ENCODE data around the gene RASGEF1C.
A peak's percentile ranks its signal among the peaks of the same experiment; 100 is the strongest.

RASGEF1C gene

GRCh38 chr5:180175015-180175431 lies 34.0 kb downstream of the RASGEF1C start:
- Histone ChIP-seq H3K27me3 (ENCODE audit: control insufficient read depth in 1 of 2, insufficient read depth in 2 of 2, low read length in 2 of 2) (no peaks in the 10 kb centered on the region), H3K9ac (ENCODE audit: low read length) (no peak overlapping the region), H3K4me3 (ENCODE audit: low read depth in 1 of 2, low read length in 2 of 2) (no peak overlapping the region), H3K27ac (ENCODE audit: low read depth, low read length) (no peak overlapping the region), H3K9me3 (ENCODE audit: low read length) (no peaks in the 10 kb centered on the region), H3K36me3 (ENCODE audit: insufficient read depth, low read length) (no peaks in the 10 kb centered on the region), H3K4me1 (ENCODE audit: insufficient read depth, low read length) (peaks cover 6% of the 10 kb centered on the region)

DNA sequence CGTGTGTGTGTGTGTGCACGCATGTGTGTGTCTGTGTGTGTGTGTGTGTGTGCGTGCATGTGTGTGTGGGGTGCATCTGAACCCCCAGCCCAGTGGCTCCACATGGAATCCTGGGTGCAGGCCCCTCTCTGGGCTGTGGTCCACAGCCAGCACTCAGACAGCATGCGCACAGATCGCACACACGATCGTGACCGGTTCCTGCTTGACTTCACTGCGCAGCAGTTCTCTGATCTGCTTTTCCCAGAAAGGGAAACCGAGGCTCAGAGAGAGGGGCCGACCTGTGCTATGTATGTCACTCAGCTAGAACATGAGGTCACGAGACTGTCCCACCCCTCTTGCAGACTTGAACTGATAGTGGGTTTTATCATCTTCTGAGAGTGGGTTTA lies 34.4 kb downstream of the RASGEF1C start:
- Histone ChIP-seq H3K27me3 (ENCODE audit: control insufficient read depth in 1 of 2, insufficient read depth in 2 of 2, low read length in 2 of 2) (no peaks in the 10 kb centered on the region), H3K4me3 (ENCODE audit: low read depth in 1 of 2, low read length in 2 of 2) (no peak overlapping the region), H3K36me3 (ENCODE audit: insufficient read depth, low read length) (no peaks in the 10 kb centered on the region), H3K9me3 (ENCODE audit: low read length) (no peaks in the 10 kb centered on the region), H3K4me1 (ENCODE audit: insufficient read depth, low read length) (peaks cover 2% of the 10 kb centered on the region), H3K9ac (ENCODE audit: low read length) (no peak overlapping the region), H3K27ac (ENCODE audit: low read depth, low read length) (no peak overlapping the region)

DNA sequence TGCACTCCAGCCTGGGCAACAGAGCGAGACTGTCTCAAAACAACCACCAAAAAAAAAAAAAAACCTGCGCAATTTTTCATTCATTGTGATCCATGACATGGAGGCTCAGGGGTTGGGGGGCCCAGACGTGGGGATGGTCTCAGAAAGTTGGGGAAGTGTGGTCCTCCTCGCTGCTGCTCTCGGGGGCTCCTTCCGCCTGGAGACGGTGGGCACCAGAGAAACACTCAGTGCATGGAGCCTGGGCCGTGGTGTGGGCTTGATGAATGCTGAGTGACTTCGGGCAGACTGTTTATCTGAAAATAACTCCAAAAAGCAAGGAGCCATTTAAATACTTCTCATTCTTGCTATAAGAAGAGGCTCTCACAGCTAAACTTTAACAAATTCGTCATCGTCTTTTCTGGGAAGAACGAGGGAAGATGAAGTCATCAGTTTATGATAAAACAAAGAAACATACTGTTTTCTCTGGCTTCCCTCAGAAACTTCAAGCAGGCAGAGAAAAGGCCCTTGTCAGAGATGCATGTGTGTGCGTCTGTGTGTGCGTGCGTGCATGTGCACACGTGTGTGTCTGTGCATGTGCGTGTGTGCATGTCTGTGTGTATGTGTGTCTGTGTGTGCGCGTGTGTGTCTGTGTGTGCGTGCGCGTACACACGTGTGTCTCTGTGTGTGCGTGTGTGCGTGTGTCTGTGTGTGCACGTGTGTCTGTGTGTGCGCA lies 35.0 kb downstream of the RASGEF1C start:
- Histone ChIP-seq H3K4me3 (ENCODE audit: low read depth in 1 of 2, low read length in 2 of 2) (no peak overlapping the region), H3K4me1 (ENCODE audit: insufficient read depth, low read length) (no peaks in the 10 kb centered on the region), H3K9ac (ENCODE audit: low read length) (no peak overlapping the region), H3K9me3 (ENCODE audit: low read length) (no peaks in the 10 kb centered on the region), H3K27ac (ENCODE audit: low read depth, low read length) (no peak overlapping the region), H3K27me3 (ENCODE audit: control insufficient read depth in 1 of 2, insufficient read depth in 2 of 2, low read length in 2 of 2) (no peaks in the 10 kb centered on the region), H3K36me3 (ENCODE audit: insufficient read depth, low read length) (no peaks in the 10 kb centered on the region)

DNA sequence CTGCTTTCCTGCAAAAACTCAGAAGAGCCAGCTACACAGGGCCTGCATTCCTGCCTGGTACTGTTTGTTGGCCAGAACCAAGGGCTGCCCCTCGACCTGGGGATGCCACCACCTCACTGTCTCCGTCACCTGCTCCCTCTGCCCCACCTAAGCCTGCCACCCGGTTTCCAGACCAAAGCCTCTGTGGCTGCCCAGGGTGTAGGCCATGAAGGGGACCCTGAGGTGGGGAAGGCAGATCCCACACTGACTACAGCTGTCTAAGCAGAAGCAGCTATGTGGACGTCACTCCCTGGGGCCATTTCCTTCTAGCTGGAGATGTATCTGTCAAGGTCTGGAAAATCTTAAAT lies 35.8 kb downstream of the RASGEF1C start:
- Histone ChIP-seq H3K9ac (ENCODE audit: low read length) (no peak overlapping the region), H3K27ac (ENCODE audit: low read depth, low read length) (no peak overlapping the region), H3K4me3 (ENCODE audit: low read depth in 1 of 2, low read length in 2 of 2) (no peak overlapping the region), H3K36me3 (ENCODE audit: insufficient read depth, low read length) (no peaks in the 10 kb centered on the region), H3K4me1 (ENCODE audit: insufficient read depth, low read length) (no peaks in the 10 kb centered on the region), H3K9me3 (ENCODE audit: low read length) (no peaks in the 10 kb centered on the region), H3K27me3 (ENCODE audit: control insufficient read depth in 1 of 2, insufficient read depth in 2 of 2, low read length in 2 of 2) (no peaks in the 10 kb centered on the region)

DNA sequence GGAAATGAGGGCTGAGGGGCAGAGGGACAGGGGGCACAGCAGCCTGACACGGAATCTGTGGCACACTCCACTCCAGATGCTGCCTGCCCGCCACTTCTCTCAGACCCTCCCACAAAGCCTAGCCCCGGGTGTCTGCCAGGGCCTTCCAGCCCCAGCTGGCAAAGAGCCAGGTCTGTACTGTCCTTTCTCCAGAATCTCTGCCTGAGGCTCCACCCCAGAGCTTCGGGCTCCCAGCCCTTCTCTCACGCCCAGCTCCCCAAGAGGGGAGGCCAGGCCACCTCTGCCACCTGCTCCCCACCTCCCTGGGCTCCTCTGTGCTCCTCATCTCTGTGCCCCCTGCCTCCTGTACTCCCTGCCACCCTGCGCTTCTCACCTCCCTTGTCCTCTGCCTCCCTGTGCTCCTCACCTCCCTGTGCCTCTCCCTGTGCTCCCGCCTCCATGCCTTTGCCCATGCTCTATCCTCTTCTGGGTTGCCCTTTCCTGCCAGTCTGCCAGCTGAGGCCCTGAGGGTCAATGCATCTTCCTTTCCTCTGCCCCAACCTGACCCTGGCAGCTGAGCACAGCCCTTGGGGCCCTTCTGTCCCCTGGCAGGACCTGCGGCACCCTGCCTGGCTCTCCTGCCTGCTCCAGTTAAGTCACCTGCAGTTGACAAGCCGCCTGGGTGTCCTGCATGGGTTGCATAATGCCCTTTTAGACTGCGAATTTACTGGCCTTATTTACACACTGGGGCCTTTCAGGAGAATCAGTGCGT lies 36.4 kb downstream of the RASGEF1C start:
- H3K27ac ChIP-seq (ENCODE audit: low read depth, low read length): peak overlapping the region; percentile 14
- no peaks in the 10 kb centered on the region for H3K4me1 ChIP-seq (ENCODE audit: insufficient read depth, low read length)
- H3K4me3 ChIP-seq (ENCODE audit: low read depth in 1 of 2, low read length in 2 of 2): no peak overlapping the region
- H3K9ac ChIP-seq (ENCODE audit: low read length): no peak overlapping the region
- H3K36me3 ChIP-seq (ENCODE audit: insufficient read depth, low read length): no peaks in the 10 kb centered on the region
- H3K27me3 ChIP-seq (ENCODE audit: control insufficient read depth in 1 of 2, insufficient read depth in 2 of 2, low read length in 2 of 2): no peaks in the 10 kb centered on the region
- H3K9me3 ChIP-seq (ENCODE audit: low read length): no peaks in the 10 kb centered on the region

- no peaks in the 10 kb centered on the region for H3K9me3 ChIP-seq (ENCODE audit: low read length)
- no peaks in the 10 kb centered on the region for H3K4me1 ChIP-seq (ENCODE audit: insufficient read depth, low read length)
- H3K4me3 ChIP-seq (ENCODE audit: low read depth in 1 of 2, low read length in 2 of 2): no peak overlapping the region
- no peak overlapping the region for H3K27ac ChIP-seq (ENCODE audit: low read depth, low read length)
- no peak overlapping the region for H3K9ac ChIP-seq (ENCODE audit: low read length)
- H3K36me3 ChIP-seq (ENCODE audit: insufficient read depth, low read length): no peaks in the 10 kb centered on the region
- H3K27me3 ChIP-seq (ENCODE audit: control insufficient read depth in 1 of 2, insufficient read depth in 2 of 2, low read length in 2 of 2): no peaks in the 10 kb centered on the region
Observed at GRCh38 chr5:180171568-180172094, 37.4 kb downstream of the RASGEF1C start.

GRCh38 chr5:180170810-180171567 lies 38.0 kb downstream of the RASGEF1C start:
- no peaks in the 10 kb centered on the region for H3K36me3 ChIP-seq (ENCODE audit: insufficient read depth, low read length)
- H3K27ac ChIP-seq (ENCODE audit: low read depth, low read length): no peak overlapping the region
- no peak overlapping the region for H3K9ac ChIP-seq (ENCODE audit: low read length)
- H3K4me1 ChIP-seq (ENCODE audit: insufficient read depth, low read length): no peaks in the 10 kb centered on the region
- H3K9me3 ChIP-seq (ENCODE audit: low read length): no peaks in the 10 kb centered on the region
- H3K4me3 ChIP-seq (ENCODE audit: low read depth in 1 of 2, low read length in 2 of 2): no peak overlapping the region
- no peaks in the 10 kb centered on the region for H3K27me3 ChIP-seq (ENCODE audit: control insufficient read depth in 1 of 2, insufficient read depth in 2 of 2, low read length in 2 of 2)

DNA sequence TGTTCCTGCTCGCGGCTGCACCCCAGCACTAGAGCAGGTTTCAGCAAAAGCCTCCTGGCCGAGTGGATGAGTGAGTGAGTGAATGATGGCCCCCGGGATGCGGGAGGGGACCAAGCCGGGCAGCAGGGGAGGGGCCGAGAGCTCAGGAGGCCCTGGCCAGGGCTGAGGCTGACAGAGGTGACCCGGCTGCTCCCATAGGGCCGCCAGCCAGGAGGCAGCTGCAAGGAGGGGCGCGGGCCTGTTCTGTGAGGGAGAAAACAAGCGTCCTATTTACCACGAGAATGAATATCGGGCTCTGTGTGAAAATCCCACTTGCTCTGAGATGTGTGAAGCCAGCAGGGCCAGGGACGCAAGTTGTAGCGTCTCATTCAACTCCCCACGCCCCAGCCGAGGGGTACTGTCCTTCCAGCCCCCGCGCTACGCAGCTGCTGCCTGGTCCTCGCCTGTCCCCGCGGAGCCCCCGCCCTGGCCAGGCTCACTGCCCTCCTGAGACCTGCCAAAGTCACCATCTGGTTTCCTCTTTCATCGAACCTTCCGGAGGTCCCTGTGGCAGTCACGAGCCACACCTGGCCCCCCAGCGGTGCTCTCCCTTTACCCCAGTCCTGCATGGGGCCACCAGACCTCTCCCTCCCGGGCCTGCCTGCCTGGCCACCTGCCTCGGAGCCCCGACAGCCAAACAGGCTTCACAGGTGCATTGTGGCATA lies 38.8 kb downstream of the RASGEF1C start:
- Histone ChIP-seq H3K4me3 (ENCODE audit: low read depth in 1 of 2, low read length in 2 of 2) (no peak overlapping the region), H3K9ac (ENCODE audit: low read length) (no peak overlapping the region), H3K27ac (ENCODE audit: low read depth, low read length) (no peak overlapping the region)

DNA sequence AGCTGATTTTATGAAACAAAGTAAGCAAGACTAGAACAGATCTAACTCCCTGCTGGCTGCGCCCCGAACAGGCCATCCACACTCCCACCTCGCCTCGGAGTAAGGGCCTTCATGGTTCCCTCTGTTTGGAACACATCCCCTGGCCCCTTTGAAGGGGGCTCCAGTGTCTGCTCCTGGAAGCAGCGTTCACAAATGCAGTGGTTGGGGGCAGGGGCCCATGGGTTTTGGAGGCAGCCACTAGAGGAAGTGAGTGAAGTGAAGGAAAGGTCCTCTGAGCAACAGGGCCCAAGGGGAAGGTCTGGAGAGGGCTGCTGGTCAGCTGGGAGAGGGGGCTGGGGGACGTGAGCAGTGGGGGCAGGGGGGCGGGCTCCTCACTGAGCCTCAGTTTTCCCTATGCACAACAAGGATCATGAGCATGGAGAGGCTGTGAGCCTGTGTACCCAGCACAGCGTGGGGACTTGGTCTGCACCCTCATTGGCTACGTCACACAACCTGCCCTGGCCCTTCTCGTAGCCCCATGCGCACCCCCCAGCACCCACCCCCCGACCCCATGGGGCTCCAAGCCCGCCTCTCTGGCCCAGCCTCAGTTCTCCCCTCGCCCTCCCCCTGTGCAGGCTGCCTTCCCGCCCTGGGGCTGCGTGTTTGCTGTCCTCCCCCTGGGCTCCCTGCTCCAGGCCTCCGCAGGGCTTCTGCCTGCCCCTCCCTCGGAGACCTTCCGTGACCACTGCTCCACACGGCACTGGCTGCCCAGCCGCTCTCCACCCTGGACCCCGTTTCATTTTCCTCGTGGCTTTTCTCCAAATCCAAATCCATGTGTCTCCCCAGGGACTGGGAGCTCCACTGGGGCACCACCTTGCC lies 39.5 kb downstream of the RASGEF1C start:
- H3K9me3 ChIP-seq (ENCODE audit: low read length): no peaks in the 10 kb centered on the region
- H3K36me3 ChIP-seq (ENCODE audit: insufficient read depth, low read length): no peaks in the 10 kb centered on the region
- H3K4me1 ChIP-seq (ENCODE audit: insufficient read depth, low read length): no peaks in the 10 kb centered on the region
- no peak overlapping the region for H3K9ac ChIP-seq (ENCODE audit: low read length)
- H3K27ac ChIP-seq (ENCODE audit: low read depth, low read length): no peak overlapping the region
- H3K4me3 ChIP-seq (ENCODE audit: low read depth in 1 of 2, low read length in 2 of 2): no peak overlapping the region
- no peaks in the 10 kb centered on the region for H3K27me3 ChIP-seq (ENCODE audit: control insufficient read depth in 1 of 2, insufficient read depth in 2 of 2, low read length in 2 of 2)

More for the DNA sequence above, 38.8 kb downstream of the RASGEF1C start:
- Histone ChIP-seq H3K9me3 (ENCODE audit: low read length) (no peaks in the 10 kb centered on the region), H3K36me3 (ENCODE audit: insufficient read depth, low read length) (no peaks in the 10 kb centered on the region), H3K4me1 (ENCODE audit: insufficient read depth, low read length) (no peaks in the 10 kb centered on the region), H3K27me3 (ENCODE audit: control insufficient read depth in 1 of 2, insufficient read depth in 2 of 2, low read length in 2 of 2) (no peaks in the 10 kb centered on the region)

DNA sequence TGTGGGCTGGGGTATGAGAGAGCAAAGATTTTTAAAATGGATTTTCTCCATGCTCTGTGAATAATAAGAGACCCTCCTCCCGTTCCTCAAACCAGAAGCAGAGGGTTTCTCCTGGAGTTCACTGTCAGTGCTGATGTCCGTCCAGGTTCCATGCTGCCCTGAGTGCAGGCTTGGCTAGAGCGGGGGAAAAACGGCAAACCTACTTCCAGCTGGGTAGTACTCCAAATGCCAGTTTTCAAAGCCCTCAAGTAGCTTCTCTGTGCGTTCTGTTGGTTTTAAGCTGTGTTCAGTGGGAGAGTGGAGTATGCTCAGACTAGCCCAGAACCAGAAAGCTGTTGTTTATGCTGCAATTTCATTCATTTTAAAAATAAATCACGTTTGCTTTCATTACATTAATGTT lies 40.3 kb downstream of the RASGEF1C start:
- Histone ChIP-seq H3K27me3 (ENCODE audit: control insufficient read depth in 1 of 2, insufficient read depth in 2 of 2, low read length in 2 of 2) (no peaks in the 10 kb centered on the region), H3K9ac (ENCODE audit: low read length) (no peak overlapping the region), H3K27ac (ENCODE audit: low read depth, low read length) (no peak overlapping the region), H3K36me3 (ENCODE audit: insufficient read depth, low read length) (no peaks in the 10 kb centered on the region), H3K9me3 (ENCODE audit: low read length) (no peaks in the 10 kb centered on the region), H3K4me3 (ENCODE audit: low read depth in 1 of 2, low read length in 2 of 2) (no peak overlapping the region), H3K4me1 (ENCODE audit: insufficient read depth, low read length) (no peaks in the 10 kb centered on the region)
